PC-9 (cell line): ENCODE measurements around the gene APOBEC3B.

Experiments used
- EZH2 ChIP-seq: fragments of 200-600 bp; sonication (generic); IDR thresholded peaks from 2 replicates; pipeline ENCODE4 v1.8.0; 2017; ENCODE audit warnings: antibody characterized with exemption, low read depth
- TF ChIP-seq, protein P1 (sequence below): fragments of 200-600 bp; sonication (generic); conservative IDR thresholded peaks from 2 replicates; pipeline ENCODE4 v1.6.1; 2017; ENCODE audit warnings: mixed run types, antibody characterized with exemption, mild to moderate bottlenecking, moderate library complexity

DNA sequence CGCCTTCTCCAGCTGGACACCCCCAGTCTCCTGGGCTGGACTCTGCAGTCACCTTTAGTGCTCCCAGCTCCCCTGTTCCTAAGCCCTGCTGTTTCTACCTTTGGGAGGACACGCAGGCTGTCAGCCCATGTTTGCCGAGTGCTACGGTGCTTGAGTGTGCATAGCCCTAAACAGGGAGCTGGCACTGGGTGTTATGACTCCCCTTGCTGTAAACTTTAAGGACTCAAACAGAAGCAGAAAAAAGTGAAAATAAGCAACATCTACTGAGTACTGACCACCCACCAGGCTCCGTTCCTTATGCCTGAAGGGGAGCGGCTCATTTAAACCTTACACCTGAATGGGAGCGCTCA lies 7.3 kb upstream of the APOBEC3B start:
- TF ChIP-seq, protein P1, sequence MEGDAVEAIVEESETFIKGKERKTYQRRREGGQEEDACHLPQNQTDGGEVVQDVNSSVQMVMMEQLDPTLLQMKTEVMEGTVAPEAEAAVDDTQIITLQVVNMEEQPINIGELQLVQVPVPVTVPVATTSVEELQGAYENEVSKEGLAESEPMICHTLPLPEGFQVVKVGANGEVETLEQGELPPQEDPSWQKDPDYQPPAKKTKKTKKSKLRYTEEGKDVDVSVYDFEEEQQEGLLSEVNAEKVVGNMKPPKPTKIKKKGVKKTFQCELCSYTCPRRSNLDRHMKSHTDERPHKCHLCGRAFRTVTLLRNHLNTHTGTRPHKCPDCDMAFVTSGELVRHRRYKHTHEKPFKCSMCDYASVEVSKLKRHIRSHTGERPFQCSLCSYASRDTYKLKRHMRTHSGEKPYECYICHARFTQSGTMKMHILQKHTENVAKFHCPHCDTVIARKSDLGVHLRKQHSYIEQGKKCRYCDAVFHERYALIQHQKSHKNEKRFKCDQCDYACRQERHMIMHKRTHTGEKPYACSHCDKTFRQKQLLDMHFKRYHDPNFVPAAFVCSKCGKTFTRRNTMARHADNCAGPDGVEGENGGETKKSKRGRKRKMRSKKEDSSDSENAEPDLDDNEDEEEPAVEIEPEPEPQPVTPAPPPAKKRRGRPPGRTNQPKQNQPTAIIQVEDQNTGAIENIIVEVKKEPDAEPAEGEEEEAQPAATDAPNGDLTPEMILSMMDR = no peak
- TF ChIP-seq EZH2 = no peak
